Right kidney (tissue), 1 donor: ENCODE results near the gene EMC10.
"Not testable (repeated sequence)": the region's sequence is repeated elsewhere in the genome, so short reads cannot be mapped to it uniquely, and the experiment has no call there.

Source experiments
- DNase-seq: peaks from one replicate; pipeline ENCODE4 v3.0.0-alpha.2; 2016

The EMC10 gene

DNA sequence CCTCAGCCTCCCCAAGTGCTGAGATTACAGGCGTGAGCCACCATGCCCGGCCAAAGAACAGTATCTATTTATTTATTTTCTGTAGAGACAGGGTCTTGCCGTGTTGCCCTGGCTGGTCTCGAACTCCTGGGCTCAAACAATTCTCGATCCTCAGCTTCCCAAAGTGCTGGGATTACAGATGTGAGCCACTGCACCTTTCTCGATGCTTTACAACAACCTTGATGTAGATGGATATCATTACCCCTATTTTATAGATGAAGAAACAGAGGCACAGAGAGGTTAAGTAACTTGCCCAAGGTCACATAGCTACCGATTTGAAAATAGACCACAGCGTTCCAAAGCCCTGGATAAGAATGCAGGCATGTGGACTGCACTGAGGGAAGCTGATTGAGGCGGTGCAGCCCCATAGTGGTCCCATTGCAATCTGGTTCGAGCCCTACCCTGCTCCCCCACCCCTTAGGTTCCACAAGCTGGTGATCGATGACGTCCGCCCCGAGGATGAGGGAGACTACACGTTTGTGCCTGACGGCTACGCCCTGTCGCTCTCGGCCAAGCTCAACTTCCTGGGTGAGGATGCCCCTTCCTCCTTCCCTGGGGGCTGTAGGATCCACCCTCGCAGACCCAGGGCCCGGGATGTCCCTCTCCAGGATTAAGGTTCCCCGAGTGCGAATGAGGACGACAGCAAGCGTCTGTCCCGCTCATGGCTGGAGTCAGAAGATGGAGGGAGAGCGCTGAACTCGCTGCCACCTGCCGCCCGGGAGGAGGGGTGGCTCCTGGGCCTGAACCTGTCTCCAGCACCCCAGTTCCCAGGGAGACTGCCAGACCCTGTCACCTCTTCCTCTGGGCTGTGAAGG is 25.7 kb upstream of the EMC10 start:
- no peak for DNase-seq

DNA sequence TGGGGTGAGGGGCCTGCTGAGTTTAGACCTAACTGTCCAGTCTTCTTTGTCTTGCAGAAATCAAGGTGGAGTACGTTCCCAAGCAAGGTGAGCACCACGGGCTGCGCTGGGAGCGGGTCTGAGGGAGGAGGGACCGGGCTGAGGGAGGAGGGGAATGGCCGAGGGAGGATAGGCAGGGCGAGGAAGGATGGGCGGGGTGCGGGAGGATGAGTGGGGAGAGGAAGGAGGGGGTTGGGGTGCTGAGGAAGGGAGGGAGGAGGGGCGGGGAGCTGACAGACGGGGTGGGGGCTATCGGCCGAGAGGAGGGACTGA is 25.1 kb upstream of the EMC10 start:
- DNase-seq = no peak

DNA sequence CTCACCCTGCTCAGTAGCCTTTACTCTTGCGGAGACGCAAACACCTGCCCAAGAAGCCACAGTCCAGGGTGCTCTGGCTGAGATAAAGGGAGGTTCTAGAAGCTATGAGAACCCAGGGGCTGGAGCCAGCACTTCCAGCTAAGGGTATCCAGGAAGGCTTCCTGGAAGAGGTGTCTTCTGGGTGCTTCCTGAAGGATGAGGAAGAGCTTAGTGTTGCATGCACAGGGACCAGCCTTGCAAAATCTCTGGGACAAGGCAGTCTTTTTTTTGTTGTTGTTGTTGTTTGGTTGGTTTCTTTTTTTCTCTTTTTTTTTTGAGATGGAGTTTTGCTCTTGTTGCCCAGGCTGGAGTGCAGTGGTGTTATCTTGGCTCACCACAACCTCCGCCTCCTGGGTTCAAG is 23.1 kb upstream of the EMC10 start:
- no peak for DNase-seq

DNA sequence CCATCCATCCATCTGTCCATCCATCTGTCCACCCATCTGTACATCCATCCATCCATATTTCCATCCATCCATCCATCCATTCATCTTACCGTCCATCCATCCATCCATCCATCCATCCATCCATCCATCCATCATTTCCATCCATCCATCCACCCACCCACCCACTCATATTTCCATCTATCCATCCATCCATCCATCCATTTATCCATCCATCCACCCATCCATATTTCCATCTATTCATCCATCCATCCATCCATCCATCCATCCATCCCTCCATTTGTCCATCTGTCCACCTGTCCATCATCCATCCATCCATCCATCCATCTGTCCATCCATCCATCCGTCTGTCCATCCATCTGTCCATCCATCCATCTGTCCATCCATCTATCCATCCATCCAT is 20.3 kb upstream of the EMC10 start:
- DNase-seq = no peak

DNA sequence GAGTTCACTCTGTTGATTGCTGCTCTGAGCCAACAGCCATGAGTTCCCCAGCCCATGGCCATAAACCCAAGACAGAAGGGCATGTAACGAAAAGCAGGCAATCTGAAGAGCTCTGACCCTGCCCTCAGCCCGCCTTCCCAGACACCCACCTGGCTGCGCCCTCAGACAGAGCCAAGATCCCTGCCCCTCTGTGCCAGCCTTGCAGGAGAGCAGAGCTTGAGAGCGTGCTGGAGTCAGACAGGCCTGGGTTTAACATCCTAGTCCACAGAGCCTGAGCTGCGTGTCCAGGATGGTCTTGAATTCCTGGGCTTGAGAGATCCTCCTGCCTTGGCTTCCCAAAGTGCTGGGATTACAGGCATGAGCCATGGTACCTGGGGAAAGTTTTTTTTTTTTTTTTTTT is 19.0 kb upstream of the EMC10 start:
- DNase-seq = no peak

DNA sequence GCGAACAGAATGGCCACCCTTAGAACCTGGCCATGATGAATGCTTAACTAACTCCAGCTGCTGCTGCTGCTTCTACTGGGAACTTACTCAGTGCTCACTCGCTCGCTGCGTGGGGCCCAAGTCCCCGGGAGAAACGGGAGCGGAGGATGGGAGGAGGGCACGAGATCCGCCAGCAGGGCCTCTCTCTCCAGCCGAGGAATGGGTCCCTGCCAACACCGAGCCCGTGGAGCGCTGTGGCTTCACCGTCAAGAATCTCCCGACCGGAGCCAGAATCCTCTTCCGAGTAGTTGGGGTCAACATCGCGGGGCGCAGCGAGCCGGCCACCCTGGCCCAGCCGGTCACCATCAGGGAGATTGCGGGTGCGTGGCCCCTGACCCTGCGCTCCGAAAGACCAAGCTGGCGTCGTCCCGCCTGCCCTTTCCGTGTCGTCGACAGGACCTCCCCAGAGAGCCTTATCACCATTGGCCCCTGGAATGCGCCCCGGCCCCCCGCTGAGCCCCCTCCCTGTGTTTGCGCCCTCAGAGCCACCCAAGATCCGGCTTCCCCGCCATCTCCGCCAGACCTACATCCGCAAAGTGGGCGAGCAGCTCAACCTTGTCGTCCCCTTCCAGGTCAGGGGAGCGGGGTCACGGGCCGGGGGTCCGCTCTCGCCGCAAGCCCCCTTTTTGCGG is 17.8 kb upstream of the EMC10 start:
- DNase-seq = no peak

DNA sequence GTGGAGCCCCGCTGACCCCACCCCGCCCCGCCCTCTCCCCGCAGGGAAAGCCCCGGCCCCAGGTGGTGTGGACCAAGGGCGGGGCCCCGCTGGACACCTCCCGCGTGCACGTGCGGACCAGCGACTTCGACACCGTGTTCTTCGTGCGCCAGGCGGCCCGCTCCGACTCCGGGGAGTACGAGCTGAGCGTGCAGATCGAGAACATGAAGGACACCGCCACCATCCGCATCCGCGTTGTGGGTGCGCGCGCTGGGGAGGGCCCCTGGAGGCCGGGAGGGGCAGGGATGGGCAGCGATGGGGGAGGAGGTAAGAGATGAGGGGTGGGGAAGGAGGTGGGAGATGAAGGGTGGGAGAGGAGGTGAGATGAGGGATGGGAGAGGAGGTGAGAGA is 17.2 kb upstream of the EMC10 start:
- no peak for DNase-seq

DNA sequence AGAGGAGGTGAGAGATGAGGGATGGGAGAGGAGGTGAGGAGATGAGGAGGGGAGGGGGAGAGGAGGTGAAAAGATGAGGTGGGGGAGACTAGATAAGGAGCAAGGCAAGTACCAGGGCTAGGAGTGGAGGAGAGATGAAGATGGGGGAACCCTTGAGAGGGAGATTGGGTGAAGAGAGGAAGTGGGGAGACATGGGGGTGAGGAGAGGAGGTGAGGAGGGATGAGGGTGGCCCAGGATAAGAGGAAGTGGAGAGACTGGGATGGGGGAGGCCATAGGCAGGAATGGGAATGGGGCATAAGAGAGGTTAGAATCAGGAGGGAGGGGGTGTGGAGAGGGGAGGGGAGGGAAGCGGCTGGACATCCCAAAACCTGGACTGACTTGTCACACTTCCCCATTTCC is 16.7 kb upstream of the EMC10 start:
- DNase-seq = no peak

DNA sequence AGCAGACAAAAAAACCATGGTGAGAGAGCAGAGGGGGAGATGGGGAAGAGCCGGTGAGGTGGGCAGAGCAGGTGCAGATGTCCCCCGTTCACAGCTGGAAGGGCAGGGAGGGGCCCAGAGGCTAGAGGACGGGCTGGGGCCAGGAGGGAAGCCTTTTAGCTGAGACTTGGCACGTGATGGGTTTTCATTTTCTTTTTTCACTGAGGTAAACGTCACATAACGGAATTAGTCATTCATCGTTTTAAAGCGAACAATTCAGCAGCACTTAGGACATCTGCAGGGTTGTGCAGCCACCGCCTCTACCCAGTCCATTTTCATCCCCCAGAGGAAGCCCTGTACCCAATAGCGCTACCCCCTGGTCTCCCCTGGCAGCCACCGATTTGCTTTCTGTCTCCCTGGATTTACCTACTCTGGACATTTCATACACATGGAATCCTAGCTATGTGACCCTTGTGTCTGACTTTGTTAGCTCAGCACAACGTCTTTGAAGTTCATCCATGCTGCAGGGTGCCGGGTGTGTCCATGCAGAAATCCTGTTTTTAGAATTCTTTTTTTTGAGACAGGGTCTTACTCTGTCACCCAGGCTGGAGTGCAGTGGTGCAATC is 16.0 kb upstream of the EMC10 start:
- DNase-seq = no peak

DNA sequence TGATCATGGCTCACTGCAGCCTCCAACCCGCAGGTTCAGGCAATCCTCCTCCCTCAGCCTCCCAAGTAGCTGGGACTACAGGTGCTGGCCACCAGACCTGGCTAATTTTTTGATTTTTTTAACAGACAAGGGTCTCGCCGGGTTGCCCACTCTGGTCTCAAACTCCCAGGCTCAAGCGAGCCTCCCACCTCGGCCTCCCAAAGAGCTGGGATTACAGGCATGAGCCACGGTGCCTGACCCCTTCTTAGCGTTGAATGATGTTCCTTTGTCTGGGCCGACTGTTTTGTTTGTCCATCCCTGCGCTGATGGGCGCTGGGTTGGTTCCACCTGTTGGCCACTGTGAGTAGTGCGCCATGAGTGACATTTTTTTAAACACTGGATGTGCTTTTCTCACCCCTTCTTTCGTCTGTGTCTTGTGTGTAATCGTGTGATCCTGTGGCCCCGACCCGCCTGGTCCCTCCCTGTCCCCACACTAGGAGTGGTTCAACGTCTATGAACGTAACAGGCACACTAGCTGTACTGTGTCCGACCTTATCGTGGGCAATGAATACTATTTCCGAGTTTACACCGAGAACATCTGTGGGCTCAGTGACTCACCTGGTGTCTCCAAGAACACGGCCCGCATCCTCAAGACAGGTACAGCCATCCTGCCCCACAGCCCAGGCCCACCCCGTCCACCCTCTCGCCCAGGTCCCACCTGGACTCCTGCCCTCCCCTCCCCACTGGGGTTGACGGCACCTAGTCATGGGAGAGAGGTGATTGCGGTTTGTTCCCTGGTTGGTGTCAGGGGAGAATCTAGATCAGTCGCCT is 15.0 kb upstream of the EMC10 start:
- peak; percentile 62 for DNase-seq

DNA sequence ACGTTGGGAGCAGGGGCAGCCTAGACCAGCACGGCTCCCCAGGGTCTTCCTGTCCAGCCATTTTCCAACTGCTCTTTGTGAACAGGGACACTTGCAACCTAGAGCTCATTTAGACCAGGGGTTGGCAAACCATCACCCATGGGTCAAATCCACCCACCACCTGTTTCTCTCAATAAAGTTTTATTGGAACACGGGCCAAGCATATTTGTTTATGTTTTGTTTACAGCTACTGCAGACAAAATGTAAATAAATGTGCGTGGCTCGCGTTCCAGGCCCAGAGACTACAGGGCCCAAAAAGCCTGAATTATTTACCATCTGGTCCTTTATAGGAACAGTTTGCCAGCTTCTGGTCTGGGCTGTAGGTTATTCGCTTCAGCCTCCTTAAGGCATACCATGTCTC is 13.3 kb upstream of the EMC10 start:
- DNase-seq = no peak

DNA sequence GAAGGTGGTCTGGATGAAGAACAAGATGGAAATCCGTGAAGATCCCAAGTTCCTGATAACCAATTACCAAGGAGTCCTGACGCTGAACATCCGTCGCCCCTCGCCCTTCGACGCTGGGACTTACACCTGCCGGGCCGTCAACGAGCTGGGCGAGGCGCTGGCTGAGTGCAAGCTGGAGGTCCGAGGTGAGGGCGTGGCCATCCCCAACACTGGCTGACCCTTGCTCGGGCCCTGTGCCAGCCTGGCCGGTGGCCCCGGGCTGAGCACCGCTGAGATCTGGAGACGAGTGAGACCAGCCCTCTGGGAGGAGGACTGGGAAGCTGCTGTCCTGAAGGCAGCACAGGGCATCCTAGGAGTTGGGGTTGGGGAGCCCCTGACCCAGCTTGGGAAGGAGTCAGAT is 12.0 kb upstream of the EMC10 start:
- no peak for DNase-seq

DNA sequence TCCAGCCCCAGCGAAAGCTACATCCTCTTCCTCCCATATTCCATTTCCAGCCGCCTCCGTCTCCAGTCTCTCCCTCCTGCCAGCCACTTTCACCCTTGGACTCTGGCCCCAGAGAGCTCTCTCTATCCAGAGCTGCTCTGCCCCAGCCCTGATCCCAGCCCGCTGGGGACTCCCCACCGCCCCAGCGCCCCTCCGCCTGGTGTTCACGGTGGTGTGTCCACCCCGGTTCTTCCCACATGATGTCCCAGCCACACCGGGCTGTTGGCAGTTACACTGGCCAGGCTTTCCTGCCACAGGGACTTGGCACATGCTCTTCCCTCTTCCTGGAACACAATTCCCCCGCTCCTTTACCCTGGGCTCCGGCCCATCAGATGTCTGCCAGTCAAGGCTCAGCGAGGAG is 11.3 kb upstream of the EMC10 start:
- no peak for DNase-seq

DNA sequence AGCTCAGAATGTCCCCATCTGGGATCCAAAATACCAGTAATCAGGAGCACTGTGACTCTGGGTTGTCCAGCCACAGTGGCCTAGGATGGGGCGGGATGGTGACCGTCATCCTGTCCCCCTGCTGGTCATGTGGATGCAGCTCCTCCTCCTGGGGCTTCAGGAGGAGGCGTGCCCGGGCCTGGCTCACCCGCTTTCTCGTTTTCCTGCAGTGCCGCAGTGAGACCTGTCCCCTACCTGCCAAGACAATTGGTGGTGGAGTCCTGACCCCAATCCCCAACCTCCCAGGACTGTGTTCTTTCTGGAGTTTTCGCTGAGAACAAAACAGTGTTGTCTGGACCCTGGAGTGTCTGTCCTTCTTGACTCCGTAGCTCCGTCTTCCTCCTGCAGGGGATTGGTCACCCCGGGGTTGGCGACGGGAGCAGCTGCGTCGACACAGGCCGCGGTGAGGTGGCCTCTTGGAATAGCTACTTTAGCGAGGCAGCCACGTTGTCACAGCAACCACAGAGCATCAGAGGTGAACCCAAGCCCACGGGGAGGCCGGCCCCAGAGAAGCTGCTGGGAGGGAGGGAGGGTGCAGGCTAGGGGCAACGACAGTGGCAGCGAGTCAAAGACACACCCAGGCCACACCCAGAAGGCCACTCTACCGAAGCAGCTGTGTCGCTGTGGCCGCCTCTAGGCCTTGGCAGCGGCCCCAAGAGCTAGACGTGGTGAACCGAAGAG is 10.2 kb upstream of the EMC10 start:
- no peak for DNase-seq

DNA sequence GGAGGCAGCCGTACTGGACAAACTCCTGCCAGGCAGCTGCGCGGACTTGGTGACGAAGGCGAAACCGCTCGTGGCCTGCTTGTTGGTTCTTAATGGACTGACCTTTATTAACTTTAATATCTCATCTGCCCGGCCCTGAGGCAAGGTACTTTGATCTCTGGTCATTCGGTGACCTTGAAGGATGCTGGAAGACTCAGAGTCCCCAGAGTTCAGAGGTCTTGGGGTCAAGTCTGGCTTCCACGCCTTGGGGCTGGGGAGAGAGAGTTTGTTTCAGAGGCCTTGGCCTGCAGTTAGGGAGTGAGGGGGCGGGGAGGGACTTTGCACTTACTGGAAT is 9.6 kb upstream of the EMC10 start:
- DNase-seq = no peak

DNA sequence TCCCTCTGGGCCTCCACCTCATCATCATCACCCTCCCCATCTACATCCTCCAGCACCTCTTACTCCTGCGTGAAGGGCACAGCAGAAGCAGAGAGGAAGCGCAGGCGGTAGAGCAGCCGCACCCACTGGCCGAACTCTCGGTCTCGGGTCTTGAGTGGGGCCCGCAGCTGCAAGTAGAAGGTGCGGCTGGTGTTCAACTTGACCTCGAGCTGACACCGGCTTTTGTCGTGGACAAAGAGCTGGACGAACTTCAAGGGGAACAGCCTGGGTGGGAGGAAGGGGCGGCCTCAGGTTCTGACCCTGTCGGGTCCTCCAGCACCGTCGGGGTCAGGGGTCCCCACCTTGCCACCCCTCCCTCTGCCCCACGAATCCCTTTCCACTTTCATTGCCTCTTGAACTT is 8.7 kb upstream of the EMC10 start:
- DNase-seq = no peak

DNA sequence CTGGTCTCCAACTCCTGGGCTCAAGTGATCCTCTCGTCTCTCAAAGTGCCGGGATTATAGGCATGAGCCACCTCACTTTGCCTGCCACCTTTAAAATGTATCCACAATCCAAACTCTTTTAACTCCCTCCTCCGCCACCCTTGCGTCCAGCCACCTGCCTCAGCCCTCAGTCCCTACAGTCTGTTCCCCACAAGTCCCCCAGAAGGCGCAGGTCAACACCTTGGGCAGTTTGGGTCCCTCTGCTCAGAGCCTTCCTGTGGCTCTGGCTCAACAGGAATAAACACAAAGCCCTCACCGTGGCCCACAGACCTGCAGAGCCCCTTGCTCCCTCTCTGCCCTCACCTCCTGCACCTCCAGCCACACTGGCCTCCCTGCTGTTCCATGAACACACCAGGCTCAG is 7.5 kb upstream of the EMC10 start:
- DNase-seq = no peak

DNA sequence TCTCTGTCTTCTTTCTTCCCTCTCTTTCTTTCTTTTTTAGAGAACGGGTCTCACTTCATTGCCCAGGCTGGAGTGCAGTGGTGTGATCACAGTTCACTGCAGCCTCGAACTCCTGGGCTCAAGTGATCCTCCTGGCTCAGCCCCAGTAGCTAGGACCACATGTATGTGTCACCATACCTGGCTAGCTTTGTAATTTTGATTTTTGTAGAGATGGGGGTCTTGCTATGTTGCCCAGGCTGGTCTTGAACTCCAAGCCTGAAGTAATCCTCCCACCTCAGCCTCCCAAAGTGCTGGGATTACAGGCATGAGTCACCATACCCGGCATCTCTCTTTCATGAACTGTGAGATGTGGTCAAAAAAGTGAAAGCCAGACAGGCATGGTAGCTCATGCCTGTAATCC is 3.0 kb upstream of the EMC10 start:
- DNase-seq = not testable (repeated sequence)

DNA sequence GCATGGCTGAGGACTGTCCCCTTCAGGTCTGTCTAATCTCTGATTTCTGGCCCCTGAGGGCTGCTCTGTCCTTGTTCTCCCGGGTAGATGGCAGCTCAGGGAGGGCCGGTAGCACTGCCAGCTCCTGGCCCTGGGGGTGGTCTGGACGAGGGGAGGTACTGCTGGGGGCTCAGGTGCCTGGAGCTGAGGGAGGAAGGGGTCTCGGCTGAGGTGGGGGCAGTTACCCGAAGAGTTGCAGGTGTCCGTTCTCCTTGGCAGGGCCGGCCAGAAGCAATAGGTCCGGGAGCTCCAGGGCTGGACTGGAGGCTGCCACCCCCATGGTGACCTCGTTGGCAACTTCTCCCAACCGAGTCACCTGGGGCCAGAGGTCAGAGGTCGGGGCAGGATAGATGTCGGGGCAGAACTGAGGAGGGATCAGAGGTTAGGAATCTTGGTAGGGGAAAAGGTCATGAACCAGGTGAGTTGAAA is 1.2 kb upstream of the EMC10 start:
- no peak for DNase-seq

DNA sequence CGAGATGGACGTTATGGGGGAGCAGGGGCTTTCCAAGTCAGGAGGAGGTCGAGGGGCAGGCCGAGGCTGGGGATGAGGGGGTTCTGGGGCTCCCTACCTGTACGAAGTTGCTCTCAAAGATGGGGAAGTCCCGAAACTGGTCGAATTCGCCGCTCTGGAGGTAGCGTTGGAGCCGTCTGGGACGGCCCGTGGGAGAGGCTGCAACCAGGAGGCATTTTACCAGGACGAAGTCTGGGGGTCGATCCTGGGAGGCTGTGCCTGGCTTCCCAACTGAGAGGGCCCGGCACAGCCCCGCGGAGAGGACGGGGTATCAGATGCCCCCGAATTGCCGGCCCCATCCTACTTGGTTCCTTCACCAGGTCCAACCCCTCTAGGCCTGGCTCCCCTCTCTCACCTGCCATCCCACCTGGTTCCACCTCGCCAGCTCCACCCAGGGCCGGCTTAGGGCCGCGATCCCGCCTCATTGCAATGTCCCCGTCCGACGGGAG is 527 bp upstream of the EMC10 start:
- no peak for DNase-seq

DNA sequence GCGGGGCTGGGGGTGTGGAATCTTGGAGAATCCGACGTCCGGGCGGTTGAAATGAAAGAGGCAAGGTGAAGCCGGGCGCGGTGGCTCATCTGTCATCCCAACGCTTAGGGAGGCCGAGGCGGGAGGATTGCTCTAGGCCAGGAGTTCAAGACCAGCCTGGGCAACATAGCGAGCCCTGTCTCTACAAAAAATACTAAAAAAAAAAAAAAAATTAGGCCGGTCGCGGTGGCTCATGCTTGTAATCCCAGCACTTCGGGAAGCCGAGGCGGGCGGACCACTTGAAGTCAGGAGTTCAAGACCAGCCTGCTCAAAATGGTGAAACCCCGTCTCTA is 566 bp downstream of the EMC10 start:
- DNase-seq = no peak

DNA sequence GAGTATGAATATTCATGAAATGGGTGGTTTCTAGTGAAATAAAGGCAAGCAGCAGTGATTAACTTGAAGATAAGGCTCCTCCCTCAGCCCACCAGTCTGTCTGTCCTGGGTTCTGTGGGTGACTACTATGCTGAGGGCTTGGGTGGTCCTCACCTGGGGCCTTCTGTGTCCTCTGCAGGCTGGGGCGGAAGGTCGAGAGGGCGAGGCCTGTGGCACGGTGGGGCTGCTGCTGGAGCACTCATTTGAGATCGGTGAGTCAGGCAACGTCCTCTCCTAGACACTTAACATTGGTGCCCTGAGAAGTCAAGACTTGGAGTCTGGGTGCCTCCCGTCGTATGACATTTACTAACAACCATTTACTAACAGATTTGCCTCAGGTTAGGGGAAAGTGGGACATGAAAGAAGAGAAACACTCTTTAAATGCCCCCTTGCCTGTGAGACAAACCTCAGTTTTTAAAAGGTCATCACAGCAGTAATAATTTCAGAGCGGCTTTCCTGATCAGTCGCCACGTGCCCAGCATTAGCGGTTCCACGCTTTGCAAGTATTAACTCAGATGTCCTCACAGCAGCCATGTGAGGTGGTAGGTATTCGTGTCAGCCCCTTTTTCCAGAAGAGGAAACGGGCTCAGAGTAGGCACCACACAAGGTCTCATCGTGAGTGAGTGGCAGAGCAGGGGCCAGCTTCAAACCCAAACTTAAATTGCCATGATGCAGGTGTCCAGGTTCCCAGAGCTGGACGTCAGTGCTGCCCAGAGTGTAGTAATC is 1.6 kb downstream of the EMC10 start:
- no peak for DNase-seq
